ENCODE data around the gene LFNG.

LFNG gene

GRCh38 chr7:2484868-2485267, 34.7 kb upstream of the LFNG start:
- no peak for TF ChIP-seq CTCF (conservative IDR thresholded peaks at IDR 0.05; ENCODE audit: low read length)
- DNase-seq (ENCODE audit: low read depth), result no peak
- H3K4me3 ChIP-seq (ENCODE audit: low read length), result no peak overlapping the region

GRCh38 chr7:2487586-2488271, 31.8 kb upstream of the LFNG start:
- H3K4me3 ChIP-seq (ENCODE audit: low read length), result no peak overlapping the region
- peak; percentile 49 for DNase-seq (ENCODE audit: low read depth)
- TF ChIP-seq CTCF (conservative IDR thresholded peaks at IDR 0.05; ENCODE audit: low read length), result no peak

- no peak overlapping the region for H3K4me3 ChIP-seq (ENCODE audit: low read length)
- no peak for TF ChIP-seq CTCF (conservative IDR thresholded peaks at IDR 0.05; ENCODE audit: low read length)
- peak; percentile 64 for DNase-seq (ENCODE audit: low read depth)
Measured at GRCh38 chr7:2488272-2488645, 31.3 kb upstream of the LFNG start.

GRCh38 chr7:2488681-2489080, 30.9 kb upstream of the LFNG start:
- no peak overlapping the region for H3K4me3 ChIP-seq (ENCODE audit: low read length)
- DNase-seq (ENCODE audit: low read depth), result no peak
- no peak for TF ChIP-seq CTCF (conservative IDR thresholded peaks at IDR 0.05; ENCODE audit: low read length)

- no peak for DNase-seq (ENCODE audit: low read depth)
- TF ChIP-seq CTCF (conservative IDR thresholded peaks at IDR 0.05; ENCODE audit: low read length), result no peak
- H3K4me3 ChIP-seq (ENCODE audit: low read length), result no peak overlapping the region
Measured at GRCh38 chr7:2490181-2490651, 29.4 kb upstream of the LFNG start.

GRCh38 chr7:2492038-2492437, 27.5 kb upstream of the LFNG start:
- no peak for DNase-seq (ENCODE audit: low read depth)
- H3K4me3 ChIP-seq (ENCODE audit: low read length), result no peak overlapping the region
- TF ChIP-seq CTCF (conservative IDR thresholded peaks at IDR 0.05; ENCODE audit: low read length), result no peak

Measured in AG10803 (cell line).